Measurements from ENCODE around the gene SGCD. TPM values are rescaled to one million over a fixed set of nuclear protein-coding genes. Genes with fewer than 3 reads are reported as not detected.

The SGCD gene
- total RNA-seq, 1 donor from 2014 or later, result 76.9 TPM

DNA sequence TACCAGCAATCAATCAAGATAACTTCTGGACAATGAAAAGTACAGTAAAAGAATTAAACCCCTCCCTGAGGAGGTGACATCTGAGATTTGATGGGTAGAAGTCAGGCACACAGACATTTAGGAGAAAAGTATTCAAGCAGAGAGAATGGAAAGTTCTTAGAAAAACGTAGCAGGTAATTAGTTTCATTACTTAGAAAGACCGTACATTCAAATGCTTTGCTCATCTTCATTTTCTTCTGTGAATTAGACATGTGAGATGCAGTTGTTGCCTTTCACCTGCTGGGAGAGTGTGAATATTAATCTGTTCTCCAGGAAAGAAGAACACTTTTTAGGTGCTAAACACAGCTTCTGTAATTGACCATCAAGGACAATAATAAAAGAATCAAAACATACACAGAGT, 451.8 kb downstream of the SGCD start:
- intact Hi-C loops (cut with micrococcal nuclease), result no loop called here
- no peak for ATAC-seq
- no peak for DNase-seq

DNA sequence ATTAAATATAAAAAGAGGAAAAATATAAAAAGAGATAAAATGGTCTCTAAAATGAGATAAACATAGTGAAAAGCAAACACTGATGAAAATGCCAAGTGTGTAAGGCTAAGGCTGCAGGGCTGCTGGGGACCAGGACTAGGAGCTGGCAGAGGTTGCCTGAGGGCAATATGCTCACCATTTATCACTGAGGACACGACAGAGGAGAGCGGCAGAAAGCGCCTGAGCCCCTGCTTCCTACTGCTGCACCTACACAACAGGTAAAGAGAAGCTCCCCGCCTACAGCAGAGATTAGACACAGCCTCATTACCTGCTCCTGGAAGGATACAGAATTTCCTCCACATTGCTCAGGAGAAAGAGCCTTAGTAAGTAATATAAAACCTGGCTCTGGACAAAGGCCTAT, 452.5 kb downstream of the SGCD start:
- intact Hi-C loops (cut with micrococcal nuclease), result no loop called here
- DNase-seq (no peak), ATAC-seq (no peak)

DNA sequence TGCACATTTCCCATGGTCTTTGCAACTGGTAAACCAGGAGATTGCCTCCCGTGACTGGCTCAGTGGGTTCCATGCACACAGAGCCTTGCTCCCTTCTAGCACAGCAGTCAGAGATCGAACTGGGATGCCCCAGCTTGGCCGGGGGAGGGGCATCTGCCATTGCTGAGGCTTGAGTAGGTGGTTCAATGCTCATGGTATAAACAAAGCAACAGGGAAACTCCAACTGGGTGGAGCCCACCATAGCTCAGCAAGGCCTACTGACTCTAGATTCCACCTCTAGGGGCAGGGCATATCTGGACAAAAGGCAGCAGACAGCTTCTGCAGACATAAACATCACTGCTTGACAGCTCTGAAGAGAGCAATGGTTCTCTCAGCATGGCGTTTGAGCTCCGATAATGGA, 456.1 kb downstream of the SGCD start:
- intact Hi-C loops (cut with micrococcal nuclease), result no loop called here
- ATAC-seq (no peak), DNase-seq (no peak)

DNA sequence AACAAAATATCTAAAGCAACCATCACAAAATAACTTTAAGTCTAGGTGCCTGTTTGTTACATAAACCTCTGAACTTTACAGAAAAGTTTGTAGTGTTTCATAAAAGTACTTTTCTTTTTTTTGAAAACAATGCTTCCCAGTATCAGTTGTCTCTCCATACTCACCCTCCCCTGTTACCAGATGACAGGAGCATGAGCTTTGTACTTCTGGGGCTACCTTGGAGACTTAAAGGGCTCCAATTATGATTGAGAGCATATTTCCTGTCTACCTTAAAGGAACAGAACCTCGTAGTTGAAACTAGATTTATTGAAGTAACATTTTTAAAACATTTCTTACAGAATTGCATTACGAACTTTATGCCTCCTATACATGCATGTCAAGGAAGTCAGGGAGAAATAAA, 467.7 kb downstream of the SGCD start:
- intact Hi-C loops (cut with micrococcal nuclease), result no loop called here
- ATAC-seq, result no peak
- DNase-seq, result no peak

GRCh38 chr5:156798201-156798600, 471.2 kb downstream of the SGCD start:
- intact Hi-C loops (cut with micrococcal nuclease), result no loop called here
- DNase-seq (no peak), ATAC-seq (no peak)

DNA sequence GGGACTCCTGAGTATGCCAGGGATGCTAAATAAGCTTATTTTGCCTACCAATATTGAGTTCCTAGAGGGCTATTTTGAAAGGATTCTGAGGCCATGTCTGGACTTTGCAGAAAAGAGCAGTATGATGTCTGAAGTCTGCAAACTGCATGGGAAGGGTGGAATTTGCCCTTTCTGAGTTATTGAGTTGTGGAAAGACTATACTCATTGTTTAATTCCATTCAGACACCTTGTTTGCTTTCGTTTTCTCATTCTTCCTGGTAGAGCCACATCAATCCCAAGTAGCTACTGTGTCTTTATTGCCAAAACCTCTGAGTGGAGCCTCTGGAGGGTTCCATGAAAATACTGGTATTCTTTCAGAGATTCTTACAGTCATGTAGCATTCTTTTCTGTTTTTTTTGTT, 472.2 kb downstream of the SGCD start:
- intact Hi-C loops (cut with micrococcal nuclease), result no loop called here
- DNase-seq (no peak), ATAC-seq (no peak)

- DNase-seq, result no peak
- intact Hi-C loops (cut with micrococcal nuclease), result no loop called here
- no peak for ATAC-seq
Measured at GRCh38 chr5:156800929-156801328, 474.0 kb downstream of the SGCD start.

DNA sequence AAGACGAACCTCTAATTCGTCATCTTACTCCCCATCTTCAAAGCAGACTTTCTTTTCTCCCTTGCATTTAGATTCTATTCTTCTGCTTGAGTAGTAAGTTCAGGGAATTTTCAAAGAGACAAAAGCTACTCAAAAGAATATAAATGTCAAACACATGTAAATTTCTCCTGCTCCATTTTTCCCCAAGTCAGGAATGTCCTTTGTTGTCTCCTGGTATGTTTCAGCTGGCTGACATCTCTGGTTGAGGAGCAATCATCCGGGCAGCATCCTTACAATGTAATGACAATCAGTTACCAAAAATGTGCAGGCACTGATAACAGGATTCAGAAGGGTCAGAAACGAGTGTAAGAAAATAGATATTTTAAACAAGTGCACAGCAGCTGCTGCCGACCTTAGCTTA, 475.5 kb downstream of the SGCD start:
- no peak for ATAC-seq
- no peak for DNase-seq
- intact Hi-C loops (cut with micrococcal nuclease), result no loop called here

DNA sequence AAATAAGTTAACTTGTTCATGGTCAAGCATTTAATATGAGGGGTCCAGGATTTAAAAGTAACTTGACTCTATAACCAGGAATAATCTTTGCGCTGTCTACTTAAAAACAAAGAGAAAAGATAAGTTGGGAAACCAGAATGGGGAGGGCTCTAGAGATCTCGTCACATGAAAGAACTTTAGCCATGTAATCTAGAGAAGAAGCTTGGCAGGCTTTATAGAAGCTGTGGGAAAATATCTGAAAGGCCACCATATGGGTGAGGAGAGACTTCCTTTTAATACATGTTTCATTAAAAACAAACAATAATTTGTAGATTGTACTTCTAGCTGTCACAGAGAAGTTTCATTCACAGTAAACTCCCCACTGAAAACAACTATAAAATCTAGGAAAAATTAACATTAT, 476.4 kb downstream of the SGCD start:
- ATAC-seq, result peak; percentile 28
- intact Hi-C loops (cut with micrococcal nuclease), result no loop called here
- no peak for DNase-seq

DNA sequence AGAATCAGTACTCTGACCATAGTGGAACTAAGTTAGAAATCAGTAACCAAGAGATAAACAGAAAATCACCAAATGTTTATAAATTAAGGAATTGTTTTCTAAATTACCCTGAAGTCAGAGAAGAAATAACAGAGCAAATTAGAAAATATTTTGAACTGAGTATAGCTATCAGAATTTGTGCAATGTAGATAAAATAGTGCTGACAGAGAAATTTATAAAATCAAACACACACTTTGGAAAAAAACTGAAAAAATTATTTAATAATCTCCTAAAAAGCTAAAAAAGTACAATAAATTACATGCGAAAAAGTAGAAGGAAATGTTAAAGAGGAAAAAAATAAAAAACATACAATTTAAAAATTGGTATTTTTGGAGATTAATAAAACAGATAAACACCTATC, 486.0 kb downstream of the SGCD start:
- intact Hi-C loops (cut with micrococcal nuclease), result no loop called here
- DNase-seq (no peak), ATAC-seq (no peak)

GRCh38 chr5:156815988-156816599, 489.1 kb downstream of the SGCD start:
- intact Hi-C loops (cut with micrococcal nuclease), result no loop called here
- ATAC-seq (peak; percentile 54), DNase-seq (no peak)

Data from left ventricle myocardium superior (tissue), 1 donor.